PC-9 (cell line): ENCODE results near the gene SEMA6B. TPM values are rescaled to one million over a fixed set of nuclear protein-coding genes. Genes with fewer than 3 reads are reported as not detected.
A peak's percentile ranks its signal among the peaks of the same experiment; 100 is the strongest.

ENCODE experiments used
- BruUV-seq: library from RNA; stranded (reverse); fragments of 400-500 nt; replicated peaks from 2 replicates; lab custom pipeline; 2021; lab: Mats Ljungman, UMichigan
- CTCF ChIA-PET: fragments of 300-600 bp; sonication (Branson Sonifier 250); formaldehyde crosslinking; loops from one replicate; lab custom pipeline; 2022; ENCODE audit warnings: antibody characterized with exemption; lab: Charles Lee
- POLR2A ChIA-PET: fragments of 300-600 bp; sonication (Branson Sonifier 250); formaldehyde crosslinking; loops from one replicate; lab custom pipeline; 2022; ENCODE audit warnings: antibody characterized with exemption; ENCODE audit not compliant: unreplicated experiment; lab: Charles Lee
- DNase-seq, 2 experiments: peaks; one replicate each; pipeline versions ENCODE4 v3.0.0 to v3.0.0-alpha.2; 2015 to 2022; ENCODE audit warnings: mixed read lengths in 1 of 2
- H2AFZ ChIP-seq: fragments of 200-600 bp; sonication (generic); 2 replicates; pipeline ENCODE4 v1.8.1; 2017; ENCODE audit warnings: antibody characterized with exemption
- H3F3A ChIP-seq: fragments of 200-600 bp; sonication (generic); 2 replicates; pipeline ENCODE4 v1.8.1; 2017; ENCODE audit warnings: antibody characterized with exemption, mild to moderate bottlenecking, low read depth; ENCODE audit not compliant: insufficient read depth
- H3K27ac ChIP-seq: fragments of 200-600 bp; sonication (generic); 2 replicates; pipeline ENCODE4 v1.6.1; 2016; ENCODE audit warnings: mixed run types
- H3K27me3 ChIP-seq: fragments of 200-600 bp; sonication (generic); 2 replicates; pipeline ENCODE4 v1.6.1; 2016; ENCODE audit warnings: low read depth, mixed run types; ENCODE audit not compliant: insufficient read depth
- H3K36me3 ChIP-seq: fragments of 200-600 bp; sonication (generic); 2 replicates; pipeline ENCODE4 v1.6.1; 2016; ENCODE audit warnings: low read depth, mixed run types
- H3K4me1 ChIP-seq: fragments of 200-600 bp; sonication (generic); replicated peaks from 2 replicates; pipeline ENCODE4 v1.6.1; 2016; ENCODE audit warnings: mixed run types; ENCODE audit not compliant: insufficient read depth
- H3K4me2 ChIP-seq: fragments of 200-600 bp; sonication (generic); 2 replicates; pipeline ENCODE4 v1.6.1; 2017; ENCODE audit warnings: mixed run types
- H3K4me3 ChIP-seq: fragments of 200-600 bp; sonication (generic); 2 replicates; pipeline ENCODE4 v1.6.1; 2016; ENCODE audit warnings: mixed run types
- H3K79me2 ChIP-seq: fragments of 200-600 bp; sonication (generic); 2 replicates; pipeline ENCODE4 v1.6.1; 2017; ENCODE audit warnings: low read depth, mixed run types
- H3K9me2 ChIP-seq: fragments of 200-600 bp; sonication (generic); 2 replicates; pipeline ENCODE4 v1.8.1; 2017; ENCODE audit warnings: mild to moderate bottlenecking; ENCODE audit not compliant: insufficient read depth
- H3K9me3 ChIP-seq: fragments of 200-600 bp; sonication (generic); 2 replicates; pipeline ENCODE4 v1.8.1; 2016; ENCODE audit warnings: low read depth; ENCODE audit not compliant: insufficient read depth
- H4K20me1 ChIP-seq: fragments of 200-600 bp; sonication (generic); 2 replicates; pipeline ENCODE4 v1.8.1; 2017; ENCODE audit not compliant: insufficient read depth
- EZH2 ChIP-seq: fragments of 200-600 bp; sonication (generic); IDR thresholded peaks from 2 replicates; pipeline ENCODE4 v1.8.0; 2017; ENCODE audit warnings: antibody characterized with exemption, low read depth
- intact Hi-C: fragments of 100-400 bp; cut with micrococcal nuclease; formaldehyde crosslinking; loops from one replicate; pipeline ENCODE4 v1.10.0; 2022; ENCODE audit not compliant: unreplicated experiment
- total RNA-seq: library from RNA; stranded (reverse); gene quantifications from 2 replicates; pipeline ENCODE4 v1.2.3, GENCODE V29; 2021
- TF ChIP-seq, protein P1 (sequence below): fragments of 200-600 bp; sonication (generic); conservative IDR thresholded peaks from 2 replicates; pipeline ENCODE4 v1.6.1; 2017; ENCODE audit warnings: mixed run types, antibody characterized with exemption, mild to moderate bottlenecking, moderate library complexity

The SEMA6B gene
- total RNA-seq, 1 experiment from 2014 or later: 3.3 TPM

DNA sequence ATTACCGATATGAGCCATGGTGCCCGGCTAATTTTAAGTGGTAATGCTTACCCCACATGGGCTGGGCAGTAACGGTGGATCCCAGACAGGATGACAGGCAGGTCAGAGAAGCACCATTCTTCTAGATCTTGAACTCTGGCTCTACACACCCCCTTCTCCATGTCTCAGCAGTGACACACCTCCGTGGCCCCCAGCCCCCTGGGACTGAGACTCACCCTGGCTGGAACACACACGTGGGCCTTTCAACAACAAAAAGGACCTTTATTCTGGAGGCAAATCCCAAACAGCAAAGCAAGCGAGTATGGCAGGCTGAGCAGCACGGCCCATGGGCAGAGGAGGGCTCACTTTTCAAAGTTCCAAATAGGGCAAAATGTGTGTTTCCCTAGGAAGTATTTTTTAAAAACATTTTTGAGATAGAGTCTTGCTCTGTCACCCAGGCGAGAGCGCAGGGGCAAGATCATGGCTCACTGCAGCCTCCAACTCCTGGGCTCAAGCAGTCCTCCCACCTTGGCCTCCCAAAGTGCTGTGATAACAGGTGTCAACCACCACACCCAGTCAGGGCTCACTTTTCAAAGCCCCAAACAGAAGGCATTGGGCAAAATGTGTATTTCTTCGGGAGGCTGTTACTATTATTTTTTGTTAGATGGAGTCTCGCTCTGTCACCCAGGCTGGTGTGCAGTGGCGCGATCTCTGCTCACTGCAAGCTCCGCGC is 37.0 kb downstream of the SEMA6B start:
- ChIA-PET POLR2A (interaction anchor here (0.9 kb wide), 1 partner anchor 13 kb away, joined by 4 read pairs; the partner anchor contains the start of gene PLIN5), CTCF (interaction anchor here (0.6 to 1.2 kb wide), 2 partner anchors 51 to 260 kb away, joined by 4 read pairs; no protein-coding TSS in a partner anchor)
- Histone ChIP-seq H4K20me1 (no peaks in the 10 kb centered on the region), H3K36me3 (no peaks in the 10 kb centered on the region), H2AFZ (no peak overlapping the region), H3F3A (peaks cover 12% of the 10 kb centered on the region; the same call in 1 of the 2 replicates), H3K4me3 (no peak overlapping the region), H3K4me2 (no peak overlapping the region), H3K4me1 (peaks cover 33% of the 10 kb centered on the region), H3K9me2 (no peaks in the 10 kb centered on the region), H3K79me2 (no peaks in the 10 kb centered on the region), H3K9me3 (no peaks in the 10 kb centered on the region), H3K27ac (no peak overlapping the region), H3K27me3 (no peaks in the 10 kb centered on the region)
- BruUV-seq: no TSS peak
- intact Hi-C loops: loop anchor here (5.0 kb wide), 1 partner anchor 115 kb away; the partner anchor contains the start of gene TNFAIP8L1
- DNase-seq: no peak
- TF ChIP-seq EZH2: no peak
- TF ChIP-seq, protein P1, sequence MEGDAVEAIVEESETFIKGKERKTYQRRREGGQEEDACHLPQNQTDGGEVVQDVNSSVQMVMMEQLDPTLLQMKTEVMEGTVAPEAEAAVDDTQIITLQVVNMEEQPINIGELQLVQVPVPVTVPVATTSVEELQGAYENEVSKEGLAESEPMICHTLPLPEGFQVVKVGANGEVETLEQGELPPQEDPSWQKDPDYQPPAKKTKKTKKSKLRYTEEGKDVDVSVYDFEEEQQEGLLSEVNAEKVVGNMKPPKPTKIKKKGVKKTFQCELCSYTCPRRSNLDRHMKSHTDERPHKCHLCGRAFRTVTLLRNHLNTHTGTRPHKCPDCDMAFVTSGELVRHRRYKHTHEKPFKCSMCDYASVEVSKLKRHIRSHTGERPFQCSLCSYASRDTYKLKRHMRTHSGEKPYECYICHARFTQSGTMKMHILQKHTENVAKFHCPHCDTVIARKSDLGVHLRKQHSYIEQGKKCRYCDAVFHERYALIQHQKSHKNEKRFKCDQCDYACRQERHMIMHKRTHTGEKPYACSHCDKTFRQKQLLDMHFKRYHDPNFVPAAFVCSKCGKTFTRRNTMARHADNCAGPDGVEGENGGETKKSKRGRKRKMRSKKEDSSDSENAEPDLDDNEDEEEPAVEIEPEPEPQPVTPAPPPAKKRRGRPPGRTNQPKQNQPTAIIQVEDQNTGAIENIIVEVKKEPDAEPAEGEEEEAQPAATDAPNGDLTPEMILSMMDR: no peak

DNA sequence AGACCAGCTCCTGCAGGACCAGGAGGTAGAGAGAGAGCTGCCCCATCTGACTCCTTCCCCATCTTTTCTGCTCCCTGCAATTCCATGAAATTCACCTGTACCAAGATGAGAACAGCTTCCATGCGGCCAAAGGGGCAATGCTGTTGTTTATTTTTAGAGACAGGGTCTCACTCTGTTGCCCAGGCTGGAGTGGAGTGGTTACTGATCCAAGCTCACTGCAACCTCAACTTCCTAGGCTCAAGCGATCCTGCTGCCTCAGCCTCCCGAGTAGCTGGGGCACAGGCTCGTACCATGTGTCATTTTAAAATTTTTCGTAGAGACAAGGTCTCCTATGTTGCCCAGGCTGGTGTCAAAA is 37.6 kb downstream of the SEMA6B start:
- TF ChIP-seq EZH2: no peak
- TF ChIP-seq, protein P1: no peak
- H3K27ac ChIP-seq: no peak overlapping the region
- H3K4me1 ChIP-seq: peaks cover 39% of the 10 kb centered on the region
- H3K36me3 ChIP-seq: no peaks in the 10 kb centered on the region
- H2AFZ ChIP-seq: no peak overlapping the region
- no peaks in the 10 kb centered on the region for H3K9me2 ChIP-seq
- H3K9me3 ChIP-seq: no peaks in the 10 kb centered on the region
- no peak for DNase-seq
- H3K4me2 ChIP-seq: peak overlapping the region; percentile 38
- H3K4me3 ChIP-seq: no peak overlapping the region
- ChIA-PET POLR2A (interaction anchor here (0.9 kb wide), 1 partner anchor 13 kb away, joined by 4 read pairs; the partner anchor contains the start of gene PLIN5), CTCF (interaction anchor here (0.6 kb wide), 1 partner anchor 49 kb away, joined by 7 read pairs; no protein-coding TSS in a partner anchor)
- intact Hi-C loops: loop anchor here (5.0 kb wide), 1 partner anchor 115 kb away; the partner anchor contains the start of gene TNFAIP8L1
- BruUV-seq: no TSS peak
- no peaks in the 10 kb centered on the region for H4K20me1 ChIP-seq
- no peaks in the 10 kb centered on the region for H3K79me2 ChIP-seq
- H3K27me3 ChIP-seq: no peaks in the 10 kb centered on the region
- peaks cover 12% of the 10 kb centered on the region; the same call in 1 of the 2 replicates for H3F3A ChIP-seq

DNA sequence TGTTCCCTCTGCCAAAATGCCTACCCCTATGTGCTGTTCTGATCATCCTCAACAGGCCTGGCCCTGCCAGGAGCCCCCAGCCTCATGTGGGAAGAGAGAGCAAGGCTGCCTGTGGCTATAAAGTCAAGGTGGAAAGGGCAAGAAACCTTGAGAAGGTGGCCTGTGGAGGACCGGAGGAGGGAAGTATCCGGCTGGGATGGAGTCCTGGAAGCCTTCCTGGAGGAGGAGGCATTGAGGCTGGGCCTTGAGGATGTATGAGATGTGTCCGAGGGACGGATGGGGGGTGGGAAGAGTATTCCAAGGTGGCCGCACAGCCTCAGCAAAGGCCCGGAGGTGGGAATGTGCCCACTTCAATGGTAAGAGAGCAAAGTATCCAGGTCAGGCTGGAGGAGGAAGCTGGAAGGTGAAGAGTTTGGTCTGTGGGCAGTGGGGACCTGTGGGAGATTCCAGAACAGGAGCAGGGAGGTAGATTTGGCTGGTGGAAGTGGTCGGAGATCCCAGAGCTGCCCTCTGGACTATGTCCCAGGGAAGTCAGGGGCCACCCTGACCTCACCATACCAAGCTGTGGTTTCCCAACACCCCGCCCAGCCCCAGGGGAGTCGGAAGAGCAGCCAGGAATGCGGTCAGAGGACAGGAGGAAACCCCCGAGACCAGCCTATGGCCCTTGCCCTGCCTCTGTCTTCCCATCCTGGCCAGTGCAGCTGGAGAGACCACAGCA is 38.2 kb downstream of the SEMA6B start:
- BruUV-seq: no TSS peak
- Histone ChIP-seq H3K9me3 (no peaks in the 10 kb centered on the region), H3F3A (peaks cover 12% of the 10 kb centered on the region; the same call in 1 of the 2 replicates), H4K20me1 (no peaks in the 10 kb centered on the region), H3K27me3 (no peaks in the 10 kb centered on the region), H3K79me2 (no peaks in the 10 kb centered on the region), H3K27ac (no peak overlapping the region), H3K4me2 (peak overlapping the region; percentile 38), H2AFZ (no peak overlapping the region), H3K36me3 (no peaks in the 10 kb centered on the region), H3K9me2 (no peaks in the 10 kb centered on the region), H3K4me1 (peaks cover 43% of the 10 kb centered on the region), H3K4me3 (no peak overlapping the region)
- CTCF ChIA-PET: interaction anchor here (0.6 kb wide), 1 partner anchor 48 kb away, joined by 7 read pairs; no protein-coding TSS in a partner anchor
- TF ChIP-seq, protein P1: no peak
- no peak for TF ChIP-seq EZH2
- intact Hi-C loops: loop anchor here (5.0 kb wide), 1 partner anchor 116 kb away; the partner anchor contains the start of gene TNFAIP8L1
- DNase-seq: peak; percentile 22 to 57
- POLR2A ChIA-PET: interaction anchor here (0.6 to 0.9 kb wide), 2 partner anchors 14 to 17 kb away, joined by 3 to 4 read pairs; partner anchors contain the start of gene PLIN5
